HepG2 (cell line): ENCODE results near the gene KIF1C. TPM values are rescaled to one million over a fixed set of nuclear protein-coding genes. Genes with fewer than 3 reads are reported as not detected.

Experiments used
- ISL2 ChIP-seq: sonication (generic); formaldehyde crosslinking; IDR thresholded peaks from 2 replicates; pipeline ENCODE4 v1.5.0; 2020; ENCODE audit warnings: missing genetic modification reagents
- MIXL1 ChIP-seq: IDR thresholded peaks from 2 replicates; pipeline ENCODE4 v1.6.1; 2016
- PRDM15 ChIP-seq: sonication (generic); formaldehyde crosslinking; IDR thresholded peaks from 2 replicates; pipeline ENCODE4 v1.4.0; 2020; ENCODE audit warnings: missing genetic modification reagents
- REST ChIP-seq, 2 experiments: IDR thresholded peaks; 2 replicates each; pipeline ENCODE4 v1.6.1; 2011 to 2012; ENCODE audit warnings: low read length in 2 of 2, borderline replicate concordance in 1 of 2, low read depth in 1 of 2, mild to moderate bottlenecking in 1 of 2, moderate library complexity in 1 of 2
- RNF2 ChIP-seq: fragments of 450-650 bp; conservative IDR thresholded peaks from 2 replicates; pipeline ENCODE4 v1.6.1; 2016; ENCODE audit warnings: low read depth
- ZMAT3 ChIP-seq: sonication (generic); formaldehyde crosslinking; conservative IDR thresholded peaks from 2 replicates; pipeline ENCODE4 v1.7.0; 2021; ENCODE audit warnings: missing genetic modification reagents
- ZNF605 ChIP-seq: sonication (generic); formaldehyde crosslinking; IDR thresholded peaks from 2 replicates; pipeline ENCODE4 v1.8.0; 2022; ENCODE audit warnings: mild to moderate bottlenecking, missing genetic modification reagents
- ZNF646 ChIP-seq: sonication (generic); formaldehyde crosslinking; IDR thresholded peaks from 2 replicates; pipeline ENCODE4 v1.9.0; 2021; ENCODE audit warnings: mild to moderate bottlenecking, missing genetic modification reagents
- ZNF670 ChIP-seq: sonication (generic); formaldehyde crosslinking; IDR thresholded peaks from 2 replicates; pipeline ENCODE4 v1.8.0; 2022; ENCODE audit warnings: mild to moderate bottlenecking, missing genetic modification reagents, borderline replicate concordance
- ZNF710 ChIP-seq: sonication (generic); formaldehyde crosslinking; IDR thresholded peaks from 2 replicates; pipeline ENCODE4 v1.5.0; 2020; ENCODE audit warnings: mild to moderate bottlenecking, missing genetic modification reagents, borderline replicate concordance
- polyA plus RNA-seq, 8 experiments: library from polyadenylated mRNA; depleted of rRNA in 3 of 8; stranded (reverse) in 7 of 8; unstranded in 1 of 8; fragments of >200 nt; fragmentation: Illumina TruSeq in 4 of 8; extraction: Trizol in 4 of 8; gene quantifications; 2 replicates each; pipeline versions ENCODE4 v1.2.1 to v1.2.3, GENCODE V29; 2011 to 2016; ENCODE audit warnings: low read depth in 4 of 8, missing spikeins in 1 of 8, mixed read lengths in 1 of 8; ENCODE audit not compliant: insufficient read depth in 1 of 8
- total RNA-seq, 5 experiments: library from RNA; depleted of rRNA; stranded (reverse); fragments of >200 nt; fragmentation: Illumina TruSeq; extraction: Trizol; gene quantifications; 2 replicates each; pipeline ENCODE4 v1.2.3, GENCODE V29; 2016; ENCODE audit warnings: low read depth in 1 of 5

KIF1C gene
- total and polyA plus RNA-seq, 2 of the 13 experiments (the other 11 are each of a cell fraction or from before 2014, with no cell fraction given), result 70.0 to 104 TPM

- 0 out of 4 replicates have a peak, but pooled peaks of 1 of the 2 experiments have one; percentile 7 for TF ChIP-seq REST (IDR thresholded peaks at IDR 0.05; ENCODE audit: borderline replicate concordance in 1 of 2, low read depth in 1 of 2, low read length in 2 of 2)
- peak; percentile 18; the same call in 1 of the 2 replicates for TF ChIP-seq ZNF710 (CRISPR knock-in tag)
- peak; percentile 11; the same call in 1 of the 2 replicates for TF ChIP-seq PRDM15
- TF ChIP-seq ISL2 (CRISPR knock-in tag), result peak; percentile 60; the same call in 1 of the 2 replicates
- no peak for TF ChIP-seq ZNF646 (CRISPR knock-in tag)
- no peak; the same call in 1 of the 2 replicates for TF ChIP-seq RNF2
- TF ChIP-seq ZMAT3 (CRISPR knock-in tag), result 0 out of 2 replicates have a peak, but pooled peaks have one; percentile 87
- TF ChIP-seq ZNF605, result peak; percentile 79; the same call in 1 of the 2 replicates
- 0 out of 2 replicates have a peak, but pooled peaks have one; percentile 46 for TF ChIP-seq ZNF670 (CRISPR knock-in tag)
- peak; percentile 14; the same call in 1 of the 2 replicates for TF ChIP-seq MIXL1 (CRISPR knock-in tag)
These were observed at the start of gene KIF1C, which contains the start of gene INCA1 (continued) for GRCh38 chr17:4997302-4998026.
